ENCODE results near the gene DHDH.
A peak's percentile ranks its signal among the peaks of the same experiment; 100 is the strongest.

The DHDH gene

GRCh38 chr19:48992581-48993174 is 59.2 kb downstream of the DHDH start:
- TF ChIP-seq CTCF (IDR thresholded peaks at IDR 0.05; ENCODE audit: insufficient read depth, low read depth, low read length, missing control alignments) = no peak
- peak overlapping the region; percentile 93 for H3K4me3 ChIP-seq (ENCODE audit: low read depth, low read length)
- DNase-seq (ENCODE audit: low read depth) = no peak

GRCh38 chr19:48993175-48994034 is 59.9 kb downstream of the DHDH start, which contains the start of the genes GYS1 and RUVBL2:
TSS of gene GYS1 (minus strand) at chr19:48993309. CDS start at chr19:48993112, 197 bp downstream.
TSS of gene RUVBL2 (plus strand) at chr19:48993887. CDS start at chr19:48993912, 25 bp downstream.
- DNase-seq (ENCODE audit: low read depth) = peak; percentile 100
- peak; percentile 98 for TF ChIP-seq CTCF (IDR thresholded peaks at IDR 0.05; ENCODE audit: insufficient read depth, low read depth, low read length, missing control alignments)
- peak within 1 kb of the TSS; percentile 95 for H3K4me3 ChIP-seq (ENCODE audit: low read depth, low read length)

GRCh38 chr19:48994035-48994386 is 60.5 kb downstream of the DHDH start:
- no peak for DNase-seq (ENCODE audit: low read depth)
- no peak for TF ChIP-seq CTCF (IDR thresholded peaks at IDR 0.05; ENCODE audit: insufficient read depth, low read depth, low read length, missing control alignments)
- H3K4me3 ChIP-seq (ENCODE audit: low read depth, low read length) = peak overlapping the region; percentile 95

Data from GM12865 (cell line).